ENCODE measurements around the gene TSPEAR.

Gene TSPEAR

GRCh38 chr21:44740742-44741141 lies 29.4 kb upstream of the TSPEAR start:
- DNase-seq: no peak

GRCh38 chr21:44739316-44739715 lies 27.9 kb upstream of the TSPEAR start:
- DNase-seq: no peak

- no peak for DNase-seq
These were observed 27.2 kb upstream of the TSPEAR start for GRCh38 chr21:44738621-44739020.

- no peak for DNase-seq
These were observed 26.5 kb upstream of the TSPEAR start for GRCh38 chr21:44737706-44738354.

GRCh38 chr21:44736291-44737004 lies 25.1 kb upstream of the TSPEAR start:
- no peak for DNase-seq

GRCh38 chr21:44735821-44736220 lies 24.4 kb upstream of the TSPEAR start:
- no peak for DNase-seq

- no peak for DNase-seq
These were observed 23.5 kb upstream of the TSPEAR start for GRCh38 chr21:44734841-44735240.

- DNase-seq: no peak
These were observed 22.8 kb upstream of the TSPEAR start for GRCh38 chr21:44734026-44734745.

- no peak for DNase-seq
These were observed 21.6 kb upstream of the TSPEAR start for GRCh38 chr21:44732956-44733355.

- no peak for DNase-seq
These were observed 20.9 kb upstream of the TSPEAR start for GRCh38 chr21:44732263-44732662.

GRCh38 chr21:44730951-44731579 lies 19.7 kb upstream of the TSPEAR start:
- no peak for DNase-seq

GRCh38 chr21:44730028-44730395 lies 18.6 kb upstream of the TSPEAR start:
- no peak for DNase-seq

GRCh38 chr21:44729336-44730027 lies 18.1 kb upstream of the TSPEAR start:
- no peak for DNase-seq

GRCh38 chr21:44728716-44729115 lies 17.3 kb upstream of the TSPEAR start:
- DNase-seq: no peak

- DNase-seq: no peak
These were observed 16.4 kb upstream of the TSPEAR start for GRCh38 chr21:44727757-44728156.

GRCh38 chr21:44727321-44727720 lies 15.9 kb upstream of the TSPEAR start:
- no peak for DNase-seq

- DNase-seq: no peak
These were observed 15.5 kb upstream of the TSPEAR start for GRCh38 chr21:44726826-44727225.

GRCh38 chr21:44724926-44725325 lies 13.6 kb upstream of the TSPEAR start:
- no peak for DNase-seq

GRCh38 chr21:44724196-44724595 lies 12.8 kb upstream of the TSPEAR start:
- no peak for DNase-seq

- DNase-seq: peak in 1 of 4 experiments; percentile 8
These were observed 12.1 kb upstream of the TSPEAR start for GRCh38 chr21:44723177-44724131.

- no peak for DNase-seq
These were observed 11.4 kb upstream of the TSPEAR start for GRCh38 chr21:44722731-44723130.

GRCh38 chr21:44720170-44720569 lies 8.8 kb upstream of the TSPEAR start:
- DNase-seq: no peak
